ENCODE measurements around the gene PLXNA4.

The PLXNA4 gene

GRCh38 chr7:132521423-132521822, 54.8 kb downstream of the PLXNA4 start:
- Histone ChIP-seq H3K4me1 (ENCODE audit: insufficient read depth, low read length, severe bottlenecking) (no peaks in the 10 kb centered on the region), H2AFZ (ENCODE audit: low read length) (no peak overlapping the region), H3K4me3 (ENCODE audit: low read depth, low read length, poor library complexity, severe bottlenecking) (no peak overlapping the region), H3K79me2 (ENCODE audit: insufficient read depth, low read length) (no peaks in the 10 kb centered on the region), H3K36me3 (ENCODE audit: insufficient read depth, low read length) (no peaks in the 10 kb centered on the region), H3F3A (ENCODE audit: insufficient read depth, low read length) (no peaks in the 10 kb centered on the region), H4K20me1 (ENCODE audit: insufficient read depth, low read length) (no peaks in the 10 kb centered on the region), H3K4me2 (ENCODE audit: low read length) (no peak overlapping the region), H3K9ac (ENCODE audit: low read length) (no peak overlapping the region), H3K27me3 (ENCODE audit: insufficient read depth, low read length) (no peaks in the 10 kb centered on the region), H3K9me3 (ENCODE audit: low read length) (no peaks in the 10 kb centered on the region), H3K27ac (ENCODE audit: low read depth, low read length, poor library complexity, severe bottlenecking) (no peak overlapping the region), H3K9me2 (ENCODE audit: low read depth, low read length) (no peaks in the 10 kb centered on the region)
- TF ChIP-seq EZH2 (IDR thresholded peaks at IDR 0.05; ENCODE audit: borderline replicate concordance, low read length) (no peak), CTCF (IDR thresholded peaks at IDR 0.05; ENCODE audit: low read length) (no peak)

DNA sequence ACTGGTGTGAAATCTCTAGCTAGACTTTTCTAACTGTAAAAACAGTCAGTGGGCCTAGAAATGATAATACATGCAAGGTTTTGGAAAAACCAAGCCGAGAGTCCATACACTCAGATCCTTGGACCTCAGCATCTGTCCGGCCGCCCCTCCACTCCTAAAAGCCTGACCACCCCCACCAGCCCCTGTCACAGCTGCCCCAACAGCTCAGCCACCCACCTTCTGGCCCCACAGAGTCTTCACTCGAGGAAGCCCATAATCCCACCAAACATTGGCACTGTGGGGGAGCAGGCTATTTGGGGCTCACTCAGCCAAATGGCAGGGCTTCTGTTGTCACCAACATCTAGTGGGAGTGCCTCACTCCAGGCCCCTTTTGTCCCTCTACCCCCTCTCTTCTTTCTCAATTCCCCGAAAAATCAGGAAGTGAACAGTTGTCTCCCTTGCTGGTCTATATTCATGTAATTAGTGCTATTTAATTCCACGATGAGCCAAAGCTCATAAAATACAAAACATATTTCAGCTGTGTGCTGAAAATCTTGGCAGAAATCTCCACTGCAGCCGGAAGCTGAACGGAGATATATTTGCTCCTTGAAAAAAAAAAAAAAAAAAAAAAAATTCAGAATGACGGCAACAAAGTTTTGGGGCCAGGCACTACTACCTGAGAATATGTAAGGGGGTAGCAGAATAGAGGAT, 55.5 kb downstream of the PLXNA4 start:
- TF ChIP-seq EZH2 (IDR thresholded peaks at IDR 0.05; ENCODE audit: borderline replicate concordance, low read length): no peak
- TF ChIP-seq CTCF (IDR thresholded peaks at IDR 0.05; ENCODE audit: low read length): no peak
- Histone ChIP-seq H3F3A (ENCODE audit: insufficient read depth, low read length) (no peaks in the 10 kb centered on the region), H3K27ac (ENCODE audit: low read depth, low read length, poor library complexity, severe bottlenecking) (no peak overlapping the region), H3K9ac (ENCODE audit: low read length) (no peak overlapping the region), H3K27me3 (ENCODE audit: insufficient read depth, low read length) (no peaks in the 10 kb centered on the region), H3K4me3 (ENCODE audit: low read depth, low read length, poor library complexity, severe bottlenecking) (no peak overlapping the region), H3K9me2 (ENCODE audit: low read depth, low read length) (no peaks in the 10 kb centered on the region), H3K4me1 (ENCODE audit: insufficient read depth, low read length, severe bottlenecking) (no peaks in the 10 kb centered on the region), H4K20me1 (ENCODE audit: insufficient read depth, low read length) (no peaks in the 10 kb centered on the region), H3K9me3 (ENCODE audit: low read length) (no peaks in the 10 kb centered on the region), H3K4me2 (ENCODE audit: low read length) (no peak overlapping the region), H2AFZ (ENCODE audit: low read length) (no peak overlapping the region), H3K36me3 (ENCODE audit: insufficient read depth, low read length) (no peaks in the 10 kb centered on the region), H3K79me2 (ENCODE audit: insufficient read depth, low read length) (no peaks in the 10 kb centered on the region)

- Histone ChIP-seq H3F3A (ENCODE audit: insufficient read depth, low read length) (no peaks in the 10 kb centered on the region), H3K4me2 (ENCODE audit: low read length) (no peak overlapping the region), H3K27me3 (ENCODE audit: insufficient read depth, low read length) (no peaks in the 10 kb centered on the region), H3K4me3 (ENCODE audit: low read depth, low read length, poor library complexity, severe bottlenecking) (no peak overlapping the region), H3K36me3 (ENCODE audit: insufficient read depth, low read length) (no peaks in the 10 kb centered on the region), H4K20me1 (ENCODE audit: insufficient read depth, low read length) (no peaks in the 10 kb centered on the region), H3K27ac (ENCODE audit: low read depth, low read length, poor library complexity, severe bottlenecking) (no peak overlapping the region), H3K4me1 (ENCODE audit: insufficient read depth, low read length, severe bottlenecking) (no peaks in the 10 kb centered on the region), H3K79me2 (ENCODE audit: insufficient read depth, low read length) (no peaks in the 10 kb centered on the region), H3K9me2 (ENCODE audit: low read depth, low read length) (no peaks in the 10 kb centered on the region), H3K9ac (ENCODE audit: low read length) (no peak overlapping the region), H2AFZ (ENCODE audit: low read length) (no peak overlapping the region), H3K9me3 (ENCODE audit: low read length) (no peaks in the 10 kb centered on the region)
- TF ChIP-seq CTCF (IDR thresholded peaks at IDR 0.05; ENCODE audit: low read length): no peak
- no peak for TF ChIP-seq EZH2 (IDR thresholded peaks at IDR 0.05; ENCODE audit: borderline replicate concordance, low read length)
Observed at GRCh38 chr7:132519936-132520335, 56.3 kb downstream of the PLXNA4 start.
